T-helper 2 cell treated with Interferon-gamma antibody and Interleukin-4, amounts not matched to agents 100 ng/mL and 5 ng/mL, for 36 hours (primary cell): ENCODE data around the gene ZSWIM1. TPM values are rescaled to one million over a fixed set of nuclear protein-coding genes. Genes with fewer than 3 reads are reported as not detected.

Experiments used
- intact Hi-C: fragments of 100-400 bp; cut with micrococcal nuclease; formaldehyde crosslinking; loops from one replicate; pipeline ENCODE4 v1.15.1; 2023
- total RNA-seq: library from RNA; stranded (reverse); gene quantifications from 2 replicates; pipeline ENCODE4 v1.2.3, GENCODE V29; 2022

Gene ZSWIM1
- total RNA-seq, 1 donor from 2014 or later, result 9.8 TPM

DNA sequence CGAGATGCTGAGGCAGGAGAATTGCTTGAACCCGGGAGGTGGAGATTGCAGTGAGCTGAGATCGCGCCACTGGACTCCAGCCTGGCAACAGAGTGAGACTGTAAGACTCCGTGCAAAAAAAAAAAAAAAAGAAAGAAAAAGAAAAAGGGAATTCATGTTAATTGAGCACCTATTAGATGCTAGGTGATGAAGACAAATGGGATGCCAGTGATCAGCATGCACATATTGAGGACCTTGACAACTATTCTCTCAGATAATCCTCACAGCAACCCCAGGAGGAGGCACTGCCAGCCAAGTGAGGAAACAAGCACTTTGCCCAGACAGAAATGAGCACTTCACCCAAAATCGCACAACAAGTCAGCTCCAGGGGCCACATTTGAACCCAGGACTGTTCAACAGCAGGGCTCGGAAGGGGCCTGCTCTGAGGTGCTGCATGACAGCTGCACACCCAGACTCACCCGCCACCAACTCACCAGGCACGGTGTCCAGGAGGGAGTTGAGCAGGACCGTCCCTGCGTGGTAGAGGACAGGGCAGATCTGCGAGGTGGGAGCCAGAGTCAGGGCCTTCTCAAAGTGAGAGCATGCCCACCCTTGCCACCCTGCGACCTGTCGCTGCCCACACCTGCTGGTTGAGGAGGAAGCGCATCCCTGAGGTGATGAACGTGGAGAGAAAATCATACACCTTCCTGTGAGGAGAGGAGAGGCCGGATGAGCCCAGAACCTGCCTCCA lies 26.4 kb downstream of the ZSWIM1 start:
- intact Hi-C loops, result no loop called here

DNA sequence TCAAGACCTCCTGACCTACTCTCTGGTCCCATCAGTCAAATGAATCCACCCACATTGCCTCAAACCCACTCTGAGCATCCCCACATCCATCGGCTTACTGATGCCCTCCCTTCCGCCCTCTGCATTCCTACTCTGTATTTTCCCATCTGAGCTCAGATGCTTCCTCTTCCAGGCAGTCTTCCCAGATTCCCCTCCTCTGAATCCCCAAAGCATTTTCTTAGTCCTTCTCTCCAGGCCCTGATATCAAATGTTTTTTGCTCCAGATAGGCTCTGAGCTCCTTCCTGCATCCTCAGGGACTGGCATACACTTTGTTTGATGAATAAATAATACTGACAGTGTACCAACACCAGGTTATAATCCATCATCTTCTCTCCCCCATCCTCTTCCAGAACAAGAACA lies 27.1 kb downstream of the ZSWIM1 start:
- intact Hi-C loops, result no loop called here

DNA sequence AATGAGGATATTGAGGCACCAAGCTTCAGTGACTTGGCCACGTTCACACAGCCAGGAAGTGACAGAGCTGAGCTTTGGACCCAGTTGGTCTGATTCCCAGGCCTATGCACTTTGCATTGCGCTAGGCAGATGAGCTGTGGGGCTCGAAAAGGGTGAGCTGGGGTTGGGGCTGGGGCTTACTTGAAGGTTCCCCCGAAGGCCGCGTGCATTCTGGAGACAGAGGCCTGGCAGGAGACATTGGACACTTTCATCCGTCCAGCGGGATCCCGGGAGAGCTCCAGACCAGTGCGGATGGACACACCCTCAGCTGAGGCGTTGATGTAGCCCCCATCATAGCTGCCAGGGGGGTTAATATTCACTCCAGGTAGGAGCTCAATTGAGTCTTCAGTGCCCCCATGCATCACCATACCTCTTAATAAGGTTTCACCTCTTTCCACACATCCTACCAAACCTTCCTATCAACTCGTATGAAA lies 28.3 kb downstream of the ZSWIM1 start:
- intact Hi-C loops, result no loop called here

DNA sequence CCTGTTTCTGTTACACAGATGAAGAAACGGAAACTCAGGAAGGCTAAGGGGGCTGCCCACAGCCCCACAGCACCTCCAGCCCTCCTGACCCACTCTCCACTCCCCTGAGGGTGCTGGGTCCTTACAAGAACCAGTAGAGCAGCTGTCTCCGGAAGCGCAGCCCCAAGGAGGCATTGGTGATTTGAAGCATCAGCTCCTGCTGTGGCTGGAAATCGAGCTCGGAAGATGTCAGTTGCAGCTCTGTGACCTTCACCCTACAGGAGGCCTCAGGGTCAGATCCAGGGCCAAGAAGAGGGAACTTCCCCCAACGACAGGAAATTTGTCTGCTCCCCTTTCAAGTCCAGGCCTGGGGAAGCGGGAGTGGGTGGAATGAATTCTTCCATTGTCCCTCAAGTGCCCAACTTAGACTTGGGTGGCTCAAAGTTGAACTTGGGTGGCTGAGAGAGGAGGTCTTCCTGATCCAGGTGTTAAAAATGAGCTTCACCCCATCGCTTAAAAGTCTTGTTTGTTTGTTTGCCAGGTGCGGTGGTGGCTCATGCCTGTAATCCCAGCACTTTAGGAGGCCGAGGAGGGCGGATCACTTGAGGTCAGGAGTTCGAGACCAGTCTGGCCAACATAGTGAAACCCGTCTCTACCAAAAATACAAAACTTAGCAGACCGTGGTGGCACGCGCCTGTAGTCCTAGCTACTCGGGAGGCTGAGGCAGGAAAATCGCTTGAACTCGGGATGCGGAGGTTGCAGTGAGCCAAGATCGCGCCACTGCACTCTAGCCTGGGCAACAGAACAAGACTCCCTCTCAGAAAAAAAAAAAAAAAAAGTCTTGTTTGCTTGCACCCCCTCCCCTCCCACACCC lies 29.0 kb downstream of the ZSWIM1 start:
- intact Hi-C loops, result loop anchor here (1.0 kb wide), 2 partner anchors 53 to 111 kb away; partner anchors contain the start of genes ACOT8 and ZSWIM3

DNA sequence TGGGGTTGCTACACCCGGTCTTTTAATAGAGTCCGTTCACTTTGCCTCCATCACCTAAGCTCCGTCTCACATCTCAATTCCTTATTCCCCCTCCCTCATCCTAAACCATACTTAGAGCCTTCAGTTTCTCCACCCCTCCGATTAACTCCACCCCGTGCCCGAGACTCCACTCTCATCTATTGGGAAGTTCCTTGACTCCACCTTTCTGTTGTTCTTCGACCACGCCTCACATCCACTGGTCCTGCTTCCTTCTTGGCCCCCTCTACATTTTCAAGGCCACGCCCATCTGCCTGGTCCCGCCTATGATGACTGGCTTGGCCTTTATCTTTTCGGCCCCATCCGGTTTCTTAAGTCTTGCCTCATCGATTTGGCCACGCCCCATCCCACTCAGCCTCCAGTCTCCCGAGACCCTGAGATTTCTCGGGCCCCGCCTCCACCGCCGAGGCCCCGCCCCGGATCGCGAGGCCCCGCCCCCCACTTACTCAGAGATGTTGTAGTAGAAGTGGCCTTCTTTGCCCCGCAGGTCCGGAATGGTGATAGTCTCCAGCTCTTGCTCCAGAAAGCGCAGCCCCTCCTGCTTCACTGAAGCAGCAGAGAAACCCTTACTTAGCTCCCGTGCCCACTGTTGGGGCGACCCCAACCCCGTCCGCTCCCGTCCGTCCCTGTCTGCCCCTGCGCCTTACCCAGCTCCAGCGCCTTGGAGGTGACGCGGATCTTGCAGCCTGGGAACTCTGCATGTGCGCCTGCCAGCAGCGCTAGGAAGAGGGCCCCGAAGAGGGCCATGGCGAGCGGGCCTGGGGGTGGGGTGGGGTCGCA lies 29.9 kb downstream of the ZSWIM1 start:
- intact Hi-C loops, result loop anchor here (1.0 kb wide), 4 partner anchors 21 to 112 kb away; partner anchors contain the start of genes ACOT8 and ZSWIM3

DNA sequence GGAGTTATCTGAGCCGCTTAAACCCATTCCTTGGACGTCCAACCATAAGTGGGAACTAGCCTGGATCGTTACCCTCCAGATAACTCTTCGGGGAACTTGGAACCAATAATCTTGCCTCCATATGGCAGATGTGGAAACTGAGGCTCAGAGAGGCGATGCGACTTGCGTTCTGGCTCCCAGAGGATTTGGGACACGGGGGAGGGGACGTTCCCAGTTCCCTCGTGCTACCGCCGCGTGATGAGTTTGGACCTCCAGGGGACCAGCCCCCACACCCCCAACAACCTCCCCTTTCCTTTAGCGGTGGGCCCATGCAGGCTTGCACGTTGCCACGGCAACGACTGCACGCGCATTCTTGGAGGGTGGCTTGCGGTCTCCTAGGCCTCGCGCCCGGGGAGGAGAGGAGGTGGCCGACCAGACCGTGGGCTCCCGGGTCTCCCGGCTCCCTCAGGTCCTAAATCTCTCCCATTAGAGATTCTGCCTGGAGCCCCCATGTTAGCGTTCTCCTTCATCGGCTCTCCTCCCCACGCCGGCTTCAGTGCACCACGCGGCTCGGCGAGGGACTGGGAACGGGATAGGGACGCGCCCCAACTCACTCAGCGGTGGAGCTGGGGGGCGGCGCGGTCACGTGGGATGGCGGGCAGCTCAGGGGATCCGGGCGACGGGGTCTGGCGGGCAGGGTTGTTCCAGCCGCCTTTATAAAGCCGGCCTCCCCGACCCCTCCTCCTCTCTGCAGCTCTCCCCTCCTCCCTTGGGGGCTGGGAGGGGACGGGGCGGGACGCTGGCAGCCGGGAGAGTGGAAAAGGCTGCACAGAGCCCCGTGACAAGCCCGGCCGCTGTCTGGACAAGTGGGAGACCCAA lies 30.7 kb downstream of the ZSWIM1 start, which contains the start of gene PLTP:
Gene PLTP (minus strand): TSS at position 670 of the 858 bp plus-strand sequence. CDS start 703 bp downstream, outside the sequence.
- intact Hi-C loops, result loop anchor here (1.0 kb wide), 2 partner anchors 21 to 24 kb away; no protein-coding TSS in a partner anchor

DNA sequence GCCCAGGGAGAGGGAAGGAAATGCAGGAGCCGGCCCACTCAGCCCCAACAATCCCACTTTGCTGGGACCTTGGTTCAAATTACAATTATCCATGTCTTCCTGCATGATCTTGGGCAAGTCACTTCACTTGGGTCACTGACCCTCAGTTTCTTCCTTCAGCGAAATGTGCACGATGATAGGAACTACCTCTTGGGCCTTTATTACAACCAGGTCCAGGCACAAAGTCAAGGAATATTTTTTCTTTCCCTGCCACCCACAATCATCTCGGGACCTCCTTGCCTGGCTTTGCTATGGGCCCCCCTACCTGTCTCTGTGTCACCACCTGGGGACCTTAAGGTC lies 31.3 kb downstream of the ZSWIM1 start:
- intact Hi-C loops, result no loop called here

DNA sequence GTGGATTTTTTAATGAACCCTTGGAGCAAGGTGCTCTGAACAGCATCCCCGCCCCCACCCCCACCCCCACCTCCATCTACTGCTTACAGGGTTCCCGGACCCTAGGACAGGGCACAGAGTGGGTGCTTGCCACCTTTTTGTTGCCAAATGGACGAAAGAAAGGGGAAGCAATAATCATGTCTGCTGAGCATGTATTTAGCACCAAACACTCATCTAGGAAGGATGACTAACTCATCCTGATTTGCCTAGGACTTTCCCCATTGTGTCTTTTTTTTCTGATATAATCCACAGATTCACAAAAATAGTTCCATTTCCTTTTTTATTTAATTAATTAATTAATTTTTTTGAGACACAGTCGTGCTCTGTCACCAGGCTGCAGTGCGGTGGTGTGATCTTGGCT lies 32.1 kb downstream of the ZSWIM1 start:
- intact Hi-C loops, result no loop called here

DNA sequence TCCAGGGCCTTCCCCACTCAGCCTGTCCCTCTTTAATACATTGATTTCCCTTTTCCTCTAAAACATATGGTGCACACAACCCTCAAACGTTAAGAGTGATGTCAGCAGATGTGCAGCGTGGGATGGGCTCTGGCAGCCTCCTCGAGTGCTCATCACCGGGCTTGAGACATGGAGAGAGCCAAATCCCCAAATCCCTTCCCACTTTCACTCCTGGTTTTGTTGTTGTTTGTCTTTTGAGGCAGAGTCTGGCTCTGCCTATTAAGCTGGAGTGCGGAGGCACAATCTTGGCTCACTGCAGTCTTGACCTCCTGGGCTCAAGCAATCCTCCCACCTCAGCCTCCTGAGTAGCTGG lies 36.7 kb downstream of the ZSWIM1 start:
- intact Hi-C loops, result no loop called here

DNA sequence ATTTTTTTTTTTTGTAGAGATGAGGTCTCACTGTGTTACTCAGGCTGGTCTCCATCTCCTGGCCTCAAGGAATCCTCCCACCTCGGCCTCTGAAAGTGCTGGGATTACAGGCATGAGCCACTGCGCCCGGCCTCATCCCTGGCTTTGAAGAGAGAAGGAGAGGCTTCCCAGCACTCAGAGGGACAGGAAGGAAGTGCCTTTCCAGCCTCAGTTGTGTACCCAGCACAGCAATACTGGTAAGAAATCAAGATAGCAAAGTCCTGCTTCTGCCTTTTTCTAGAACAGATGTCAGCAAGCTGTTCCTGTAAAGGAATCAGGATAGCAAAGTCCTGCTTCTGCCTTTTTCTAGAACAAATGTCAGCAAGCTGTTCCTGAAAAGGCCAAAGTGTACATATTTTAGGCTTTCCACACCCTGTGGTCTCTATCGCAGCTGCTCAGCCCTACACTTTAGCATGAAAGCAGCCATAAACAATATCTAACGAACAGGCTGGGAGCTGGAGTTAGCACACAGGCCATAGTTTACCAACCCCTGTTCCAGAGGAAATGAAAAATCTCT lies 37.2 kb downstream of the ZSWIM1 start:
- intact Hi-C loops, result no loop called here

DNA sequence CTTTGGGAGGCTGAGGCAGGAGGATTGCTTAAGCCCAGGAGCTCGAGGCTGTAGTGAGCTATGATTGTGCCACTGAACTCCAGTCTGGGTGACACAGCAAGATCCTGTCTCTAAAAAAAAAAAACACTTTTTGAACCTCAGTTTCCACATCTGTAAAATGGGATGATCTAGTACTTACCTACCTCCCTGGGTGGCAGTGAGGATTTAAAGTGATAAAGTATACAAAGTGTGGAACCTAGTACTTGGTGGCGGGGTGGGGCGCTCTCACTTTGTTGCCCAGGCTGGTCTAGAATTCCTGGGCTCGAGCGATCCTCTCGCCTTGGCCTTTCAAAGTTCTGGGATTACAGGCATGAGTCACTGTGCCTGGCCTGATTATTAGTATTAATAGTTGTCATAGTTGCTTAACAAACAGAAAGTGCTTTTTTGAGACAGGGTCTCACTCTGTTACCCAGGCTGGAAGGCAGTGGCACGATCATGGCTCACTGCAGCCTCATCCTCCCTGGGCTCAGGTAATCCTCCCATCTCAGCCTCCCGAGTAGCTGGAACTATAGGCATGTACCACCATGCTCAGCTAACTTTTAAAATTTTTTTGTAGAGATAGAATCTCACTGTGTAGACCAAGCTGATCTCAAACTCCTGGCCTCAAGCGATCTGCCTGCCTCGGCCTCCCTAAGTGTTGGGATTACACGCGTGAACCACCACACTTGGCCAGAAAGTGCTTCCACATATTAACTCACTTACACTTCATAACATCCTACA lies 37.9 kb downstream of the ZSWIM1 start:
- intact Hi-C loops, result no loop called here

DNA sequence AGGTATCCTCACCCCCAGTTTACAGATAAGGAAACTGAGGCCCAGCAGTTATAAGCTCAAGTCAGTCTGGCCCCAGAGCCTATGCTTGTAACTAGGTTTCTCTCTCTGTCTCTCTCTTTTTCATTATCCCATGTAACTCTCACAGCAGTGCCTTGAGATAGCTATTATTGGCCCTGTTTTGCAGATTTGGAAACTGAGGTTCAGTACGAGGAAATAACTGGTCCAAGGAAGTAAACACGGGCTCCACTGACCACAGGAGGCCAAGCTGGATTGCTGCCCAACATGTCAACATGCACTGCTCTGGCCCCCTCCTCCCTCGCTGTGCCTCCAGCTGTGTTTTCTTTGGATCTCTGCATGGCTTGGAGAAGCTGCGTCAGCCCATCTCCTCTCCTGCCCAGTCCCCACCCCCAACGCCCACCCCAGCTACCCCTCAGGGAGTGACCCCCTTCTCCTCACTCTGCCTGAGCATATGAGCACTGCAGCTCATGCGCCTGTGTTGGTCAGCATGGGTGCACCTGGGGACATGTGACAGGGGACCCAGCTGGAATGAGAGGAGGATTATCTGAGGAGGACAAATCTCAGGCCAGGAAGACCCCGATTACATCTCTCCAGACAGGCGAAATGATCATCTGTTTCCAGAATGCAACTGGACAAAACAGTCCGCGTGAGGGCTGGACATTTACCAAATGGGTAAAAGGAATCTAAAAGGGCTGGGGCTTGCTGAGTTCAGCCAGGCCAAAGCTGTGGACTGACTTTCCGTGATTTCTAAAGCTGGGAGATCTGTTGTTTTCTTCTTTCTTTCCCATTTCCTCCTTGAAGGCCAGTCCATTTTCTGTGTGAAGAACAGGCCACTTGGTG lies 38.7 kb downstream of the ZSWIM1 start:
- intact Hi-C loops, result no loop called here

DNA sequence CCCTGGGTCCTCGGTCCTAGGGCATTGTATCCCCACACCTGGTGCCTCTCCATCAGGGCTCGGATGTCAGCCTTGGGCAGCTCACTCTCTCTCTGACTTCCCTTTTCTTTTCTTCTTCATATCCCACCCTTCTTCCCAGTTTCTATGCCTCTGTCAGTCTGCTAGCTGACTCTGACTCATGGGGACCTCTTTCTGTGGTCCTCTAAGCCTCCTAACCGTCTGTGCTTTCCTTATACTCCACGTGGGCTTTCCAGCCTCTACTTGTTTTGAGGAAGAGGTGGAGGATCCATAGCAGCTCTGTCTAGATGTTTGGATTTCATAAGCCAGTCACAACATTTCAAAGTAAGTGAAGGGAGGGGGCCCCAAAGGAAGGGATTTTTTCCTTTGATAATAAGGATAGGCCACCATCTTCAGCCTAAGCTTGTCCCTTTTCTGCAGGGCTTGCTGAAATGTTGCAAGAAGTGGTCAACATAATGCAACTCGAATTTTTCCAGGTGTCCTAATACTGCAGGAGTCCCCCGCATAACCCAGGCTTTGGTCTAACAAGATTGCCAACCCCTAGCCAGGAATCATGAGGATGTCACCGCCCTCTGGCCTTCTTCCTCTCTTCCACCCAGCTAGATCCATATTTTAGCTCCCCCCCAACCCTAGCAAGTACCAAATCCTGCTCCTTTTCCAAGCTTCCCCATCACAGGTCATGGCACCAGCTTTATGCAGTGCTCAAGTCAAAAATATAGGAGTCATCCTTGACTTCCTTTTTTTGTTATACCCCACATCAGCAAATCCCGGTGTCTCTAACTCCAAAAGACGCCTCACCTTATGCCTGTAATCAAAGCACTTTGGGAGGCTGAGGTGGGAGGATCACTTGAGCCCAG lies 39.7 kb downstream of the ZSWIM1 start:
- intact Hi-C loops, result no loop called here

DNA sequence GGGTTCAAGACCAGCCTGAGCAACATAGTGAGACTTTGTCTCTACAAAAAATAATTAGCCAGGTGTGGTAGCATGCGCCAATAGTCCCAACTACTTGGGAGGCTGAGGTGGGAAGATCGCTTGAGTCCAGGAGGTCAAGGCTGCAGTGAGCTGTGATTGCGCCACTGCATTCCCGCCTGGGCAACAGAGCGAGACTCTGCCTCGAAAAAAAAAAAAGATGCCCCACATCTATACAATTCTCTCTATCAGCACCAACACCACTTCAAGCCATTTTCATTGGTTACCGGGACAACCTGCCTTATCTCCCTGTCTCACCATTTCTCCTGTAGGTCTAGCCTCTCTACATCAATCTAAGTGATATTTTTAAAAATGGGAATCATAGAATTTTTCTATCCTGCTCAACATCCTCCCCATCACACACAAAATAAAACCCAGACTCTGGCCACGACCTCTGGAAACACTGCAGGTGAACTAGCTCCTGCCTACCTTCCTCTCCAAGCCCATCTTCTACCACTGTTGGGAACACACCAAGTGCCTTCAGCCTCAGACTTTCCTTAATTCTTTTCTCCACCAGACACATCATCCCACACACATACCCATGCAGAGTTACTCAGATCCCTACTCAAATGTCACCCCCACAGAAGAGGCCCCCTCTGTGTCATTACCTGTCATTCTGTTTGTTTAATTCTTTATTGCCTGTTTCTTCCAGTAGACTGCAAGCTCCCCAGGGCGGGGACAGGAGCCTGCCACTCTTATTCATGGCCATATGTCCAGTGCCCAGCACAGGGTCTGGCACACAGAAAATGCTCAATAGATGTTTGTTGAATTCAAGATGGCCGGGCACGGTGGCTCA lies 40.5 kb downstream of the ZSWIM1 start:
- intact Hi-C loops, result no loop called here

DNA sequence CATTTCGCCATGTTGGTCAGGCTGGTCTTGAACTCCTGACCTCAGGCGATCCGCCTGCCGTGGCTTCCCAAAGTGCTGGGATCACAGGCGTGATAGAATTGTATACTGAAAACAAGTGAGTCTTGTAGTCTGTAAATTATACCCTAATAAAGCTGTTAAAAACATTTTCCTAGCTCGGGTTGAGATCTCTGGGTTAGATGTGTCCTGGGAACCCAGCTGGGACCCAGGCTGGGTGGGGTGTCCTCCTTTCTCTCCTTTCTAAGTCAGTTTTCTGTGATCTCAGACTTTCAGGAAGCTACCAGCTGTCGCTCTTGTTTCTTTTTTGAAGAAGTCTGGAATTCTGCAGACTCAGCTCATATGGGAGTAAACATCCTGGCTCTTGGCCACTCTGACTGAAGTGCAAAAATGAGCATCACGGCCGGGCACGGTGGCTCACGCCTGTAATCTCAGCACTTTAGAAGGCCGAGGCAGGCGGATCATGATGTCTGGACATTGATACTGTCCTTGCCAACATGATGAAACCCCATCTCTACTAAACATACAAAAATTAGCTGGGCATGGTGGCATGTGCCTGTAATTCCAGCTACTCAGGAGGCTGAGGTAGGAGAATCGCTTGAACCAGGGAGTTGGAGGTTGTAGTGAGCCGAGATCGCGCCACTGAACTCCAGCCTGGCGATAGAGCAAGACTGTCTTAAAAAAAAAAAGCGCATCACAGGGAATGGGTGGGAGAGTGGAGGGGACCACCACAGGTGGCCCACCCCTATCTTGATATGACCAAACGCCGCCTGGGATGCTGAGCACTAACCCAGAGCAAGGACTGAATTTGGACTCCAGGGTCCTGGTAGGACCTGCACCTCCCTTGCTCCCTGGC lies 43.6 kb downstream of the ZSWIM1 start:
- intact Hi-C loops, result no loop called here
